ENCODE data around the gene WNK2. TPM values are rescaled to one million over a fixed set of nuclear protein-coding genes. Genes with fewer than 3 reads are reported as not detected.

The WNK2 gene
- total RNA-seq, 4 donors from 2014 or later, result 6.2 to 31.9 (median 18.9) TPM

- Histone ChIP-seq H3K36me3 (no peaks in the 10 kb centered on the region), H3K4me1 (no peaks in the 10 kb centered on the region), H3K27ac (no peak overlapping the region), H3K27me3 (no peaks in the 10 kb centered on the region), H3K9me3 (no peaks in the 10 kb centered on the region), H3K4me3 (no peak overlapping the region)
- TF ChIP-seq POLR2A (IDR thresholded peaks at IDR 0.05), result no peak
- no peak for TF ChIP-seq CTCF (IDR thresholded peaks at IDR 0.05)
- no peak for DNase-seq
- intact Hi-C loops (cut with DNase I; ENCODE audit: low total_unique reads), result no loop called here
Measured at GRCh38 chr9:93306579-93307091, 122.7 kb downstream of the WNK2 start.

GRCh38 chr9:93307468-93308157 lies 123.7 kb downstream of the WNK2 start:
- Histone ChIP-seq H3K4me3 (no peak overlapping the region), H3K9me3 (no peaks in the 10 kb centered on the region), H3K4me1 (no peaks in the 10 kb centered on the region), H3K27ac (no peak overlapping the region), H3K27me3 (no peaks in the 10 kb centered on the region), H3K36me3 (no peaks in the 10 kb centered on the region)
- DNase-seq, result peak in 1 of 2 donors; percentile 10
- intact Hi-C loops (cut with DNase I; ENCODE audit: low total_unique reads), result no loop called here
- TF ChIP-seq POLR2A (IDR thresholded peaks at IDR 0.05), result no peak
- TF ChIP-seq CTCF (IDR thresholded peaks at IDR 0.05), result no peak

GRCh38 chr9:93308158-93308602 lies 124.2 kb downstream of the WNK2 start:
- peaks cover 0 to under 1% of the 10 kb centered on the region in 2 donors for H3K27me3 ChIP-seq
- no peaks in the 10 kb centered on the region for H3K36me3 ChIP-seq
- no peak overlapping the region for H3K4me3 ChIP-seq
- intact Hi-C loops (cut with DNase I; ENCODE audit: low total_unique reads), result no loop called here
- no peak for TF ChIP-seq CTCF (IDR thresholded peaks at IDR 0.05)
- no peak for TF ChIP-seq POLR2A (IDR thresholded peaks at IDR 0.05)
- H3K4me1 ChIP-seq, result no peaks in the 10 kb centered on the region
- no peak overlapping the region for H3K27ac ChIP-seq
- peak in 1 of 2 donors; percentile 13 for DNase-seq
- H3K9me3 ChIP-seq, result no peaks in the 10 kb centered on the region

- H3K9me3 ChIP-seq, result no peaks in the 10 kb centered on the region
- no peak overlapping the region for H3K4me3 ChIP-seq
- no peak for DNase-seq
- TF ChIP-seq CTCF (IDR thresholded peaks at IDR 0.05) (no peak), POLR2A (IDR thresholded peaks at IDR 0.05) (no peak)
- no peaks in the 10 kb centered on the region for H3K36me3 ChIP-seq
- peaks cover 0 to 5% of the 10 kb centered on the region in 2 donors for H3K27me3 ChIP-seq
- H3K27ac ChIP-seq, result no peak overlapping the region
- H3K4me1 ChIP-seq, result no peaks in the 10 kb centered on the region
- intact Hi-C loops (cut with DNase I; ENCODE audit: low total_unique reads), result no loop called here
Measured at GRCh38 chr9:93308676-93309075, 124.7 kb downstream of the WNK2 start.

- DNase-seq, result no peak
- intact Hi-C loops (cut with DNase I; ENCODE audit: low total_unique reads), result no loop called here
Measured at GRCh38 chr9:93309889-93310425, 126.0 kb downstream of the WNK2 start.

More at GRCh38 chr9:93309889-93310425, 126.0 kb downstream of the WNK2 start:
- TF ChIP-seq CTCF (IDR thresholded peaks at IDR 0.05) (no peak), POLR2A (IDR thresholded peaks at IDR 0.05) (no peak)
- Histone ChIP-seq H3K27me3 (peaks cover 0 to 5% of the 10 kb centered on the region in 2 donors), H3K36me3 (no peaks in the 10 kb centered on the region), H3K9me3 (no peaks in the 10 kb centered on the region), H3K4me1 (no peaks in the 10 kb centered on the region), H3K4me3 (no peak overlapping the region), H3K27ac (no peak overlapping the region)
